ENCODE data around the gene ASMTL.
A peak's percentile ranks its signal among the peaks of the same experiment; 100 is the strongest.
"Not testable (repeated sequence)": the region's sequence is repeated elsewhere in the genome, so short reads cannot be mapped to it uniquely, and the experiment has no call there.

ASMTL gene

DNA sequence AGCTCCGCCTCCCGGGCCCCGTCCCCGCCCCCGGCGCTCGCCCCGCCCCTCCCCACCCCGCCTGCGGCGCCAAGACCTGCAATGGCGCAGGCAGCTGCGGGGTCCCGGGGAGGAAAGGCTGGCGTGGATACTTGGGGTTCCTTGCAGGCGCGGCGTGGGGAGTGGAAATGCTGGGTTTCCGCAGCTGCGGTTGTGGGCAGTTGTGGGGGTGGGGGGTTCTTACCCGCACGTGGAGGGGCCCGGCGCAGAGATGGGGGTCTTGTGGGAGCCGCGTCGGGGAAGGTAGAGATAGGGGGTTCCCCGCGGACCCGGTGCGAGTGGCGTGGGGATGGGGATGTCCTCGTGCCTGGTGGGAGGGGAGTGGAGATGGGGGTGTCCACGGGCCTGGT lies 680 bp upstream of the ASMTL start:
- no peak for DNase-seq

DNA sequence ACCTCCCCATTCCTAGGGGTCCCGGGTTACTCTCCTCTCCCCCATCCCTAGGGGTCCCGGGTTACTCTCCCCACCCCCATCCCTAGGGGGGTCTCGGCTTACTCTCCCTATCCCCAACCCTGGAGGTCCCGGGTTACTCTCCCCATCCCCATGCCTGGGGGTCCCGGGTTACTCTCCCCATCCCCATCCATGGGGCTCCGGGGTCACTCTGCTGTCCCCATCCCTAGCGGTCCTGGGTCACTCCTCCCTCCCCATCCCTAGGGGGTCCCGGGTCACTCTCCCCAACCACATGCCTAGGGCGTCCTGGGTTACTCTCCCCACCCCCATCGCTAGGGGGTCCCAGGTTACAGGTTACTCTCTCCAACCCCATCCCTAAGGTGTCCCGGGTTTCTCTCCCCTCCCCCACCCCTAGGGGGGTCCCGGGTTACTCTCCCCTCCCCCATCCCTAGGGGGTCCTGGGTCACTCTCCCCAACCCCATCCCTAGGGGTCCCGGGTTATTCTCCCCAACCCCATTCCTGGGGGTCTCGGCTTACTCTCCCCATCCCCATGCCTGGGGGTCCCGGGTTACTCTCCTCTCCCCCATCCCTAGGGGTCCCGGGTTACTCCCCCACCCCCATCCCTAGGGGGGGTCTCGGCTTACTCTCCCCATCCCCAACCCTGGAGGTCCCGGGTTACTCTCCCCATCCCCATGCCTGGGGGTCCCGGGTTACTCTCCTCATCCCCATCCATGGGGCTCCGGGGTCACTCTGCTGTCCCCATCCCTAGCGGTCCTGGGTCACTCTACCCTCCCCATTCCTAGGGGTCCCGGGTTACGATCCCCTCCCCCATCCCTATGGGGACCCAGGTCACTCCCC lies 821 bp downstream of the ASMTL start:
- DNase-seq: no peak

DNA sequence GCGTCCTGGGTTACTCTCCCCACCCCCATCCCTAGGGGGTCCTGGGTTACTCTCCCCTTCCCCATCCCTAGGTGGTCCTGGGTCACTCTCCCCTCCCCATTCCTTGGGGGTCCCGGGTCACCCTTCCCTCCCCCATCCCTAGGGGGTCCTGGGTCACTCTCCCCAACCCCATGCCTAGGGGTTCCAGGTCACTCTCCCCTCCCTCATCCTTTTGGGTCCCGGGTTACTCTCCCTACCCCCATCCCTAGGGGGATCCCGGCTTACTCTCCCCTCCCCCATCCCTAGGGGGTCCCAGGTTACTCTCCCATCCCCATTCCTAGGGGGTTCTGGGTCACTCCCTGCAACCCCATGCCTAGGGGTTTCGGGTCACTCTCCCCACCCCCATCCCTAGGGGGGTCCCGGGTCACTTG lies 1.5 kb downstream of the ASMTL start:
- DNase-seq: no peak

DNA sequence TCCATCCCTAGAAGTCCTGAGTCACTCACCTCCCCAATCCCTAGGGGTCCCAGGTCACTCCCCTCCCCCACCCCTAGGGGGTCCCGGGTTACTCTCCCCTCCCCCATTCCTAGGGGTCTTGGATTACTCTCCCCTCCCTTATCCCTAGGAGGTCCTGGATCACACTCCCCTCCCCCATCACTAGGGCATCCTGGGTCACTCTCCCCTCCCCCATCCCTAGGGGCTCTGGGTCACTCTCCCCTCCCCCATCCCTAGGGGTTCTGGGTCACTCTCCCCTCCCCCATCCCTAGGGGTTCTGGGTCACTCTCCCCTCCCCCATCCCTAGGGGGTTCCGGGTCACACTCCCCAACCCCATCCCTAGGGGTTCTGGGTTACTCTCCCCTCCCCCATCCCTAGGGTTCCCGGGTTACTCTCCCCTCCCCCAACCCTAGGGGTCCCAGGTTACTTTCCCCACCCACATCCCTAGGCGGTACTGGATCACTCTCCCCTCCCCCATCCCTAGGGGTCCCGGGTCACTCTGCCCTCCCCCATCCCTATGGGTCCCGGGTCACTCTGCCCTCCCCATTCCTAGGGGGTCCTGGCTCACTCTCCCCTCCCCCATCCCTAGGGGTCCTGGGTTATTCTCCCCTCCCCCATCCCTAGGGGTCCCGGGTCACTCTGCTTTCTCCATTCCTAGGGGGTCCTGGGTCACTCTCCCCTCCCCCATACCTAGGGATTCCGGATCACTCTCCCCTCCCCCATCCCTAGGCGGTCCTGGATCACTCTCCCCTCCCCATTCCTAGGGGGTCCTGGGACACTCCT lies 2.1 kb downstream of the ASMTL start:
- DNase-seq: no peak

DNA sequence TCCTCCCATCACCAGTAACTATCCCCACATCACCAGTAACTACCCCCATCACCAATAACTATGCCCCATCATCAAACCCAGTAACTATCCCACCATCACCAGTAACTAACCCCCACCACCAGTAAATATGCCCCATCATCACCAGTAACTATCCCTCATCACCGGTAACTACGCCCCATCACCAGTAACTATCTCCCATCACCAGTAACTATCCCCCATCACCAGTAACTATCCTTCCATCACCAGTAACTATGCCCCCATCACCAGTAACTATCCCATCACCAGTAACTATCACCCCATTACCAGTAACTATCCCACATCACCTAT lies 2.9 kb downstream of the ASMTL start:
- no peak for DNase-seq

DNA sequence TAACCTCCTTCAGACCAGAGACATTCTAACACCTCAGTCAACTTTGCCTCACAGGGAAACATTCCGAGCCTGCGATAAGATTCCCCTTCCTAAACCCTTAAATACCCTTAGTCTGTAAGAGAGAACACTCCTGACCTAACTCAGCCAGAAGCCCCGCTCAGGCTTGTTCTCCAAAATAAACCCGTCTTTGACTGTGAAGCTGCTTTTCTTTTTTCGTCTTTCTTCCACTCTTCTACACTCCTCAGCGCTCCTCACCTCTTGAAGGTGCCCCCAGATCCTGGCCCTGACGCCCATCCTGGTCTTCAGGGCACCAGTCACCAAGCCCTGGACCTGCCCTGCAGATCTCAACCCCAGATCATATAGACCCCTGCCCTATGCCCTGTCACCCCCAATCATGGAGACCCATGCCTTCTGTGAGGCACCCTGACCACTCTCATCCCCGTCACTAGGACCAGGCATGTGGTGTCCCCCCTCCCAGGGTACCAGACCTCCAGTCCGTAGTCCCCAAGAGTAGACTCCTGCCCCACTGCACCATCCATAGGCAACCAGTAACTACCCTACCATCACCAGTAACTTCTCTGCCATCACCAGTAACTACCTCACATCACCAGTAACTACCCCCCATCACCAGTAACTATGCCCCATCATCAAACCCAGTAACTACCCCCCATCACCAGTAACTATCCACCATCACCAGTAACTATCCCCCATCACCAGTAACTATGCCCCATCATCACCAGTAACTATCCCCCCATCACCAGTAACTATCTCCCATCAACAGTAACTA lies 3.5 kb downstream of the ASMTL start:
- DNase-seq: no peak

DNA sequence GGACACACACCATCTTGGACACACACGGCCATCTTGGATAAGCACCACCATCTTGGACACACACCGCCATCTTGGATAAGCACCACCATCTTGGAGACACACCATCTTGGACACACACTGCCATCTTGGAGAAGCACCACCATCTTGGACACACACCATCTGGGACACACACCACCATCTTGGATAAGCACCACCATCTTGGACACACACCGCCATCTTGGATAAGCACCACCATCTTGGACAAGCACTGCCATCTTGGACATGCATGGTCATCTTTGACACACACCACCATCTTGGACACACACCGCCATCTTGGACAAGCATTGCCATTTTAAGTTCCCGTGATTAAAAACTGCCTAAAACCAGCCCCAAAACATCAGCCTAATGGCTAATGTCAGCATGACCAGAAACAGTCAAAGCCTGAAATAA lies 4.1 kb downstream of the ASMTL start:
- DNase-seq: not testable (repeated sequence)

DNA sequence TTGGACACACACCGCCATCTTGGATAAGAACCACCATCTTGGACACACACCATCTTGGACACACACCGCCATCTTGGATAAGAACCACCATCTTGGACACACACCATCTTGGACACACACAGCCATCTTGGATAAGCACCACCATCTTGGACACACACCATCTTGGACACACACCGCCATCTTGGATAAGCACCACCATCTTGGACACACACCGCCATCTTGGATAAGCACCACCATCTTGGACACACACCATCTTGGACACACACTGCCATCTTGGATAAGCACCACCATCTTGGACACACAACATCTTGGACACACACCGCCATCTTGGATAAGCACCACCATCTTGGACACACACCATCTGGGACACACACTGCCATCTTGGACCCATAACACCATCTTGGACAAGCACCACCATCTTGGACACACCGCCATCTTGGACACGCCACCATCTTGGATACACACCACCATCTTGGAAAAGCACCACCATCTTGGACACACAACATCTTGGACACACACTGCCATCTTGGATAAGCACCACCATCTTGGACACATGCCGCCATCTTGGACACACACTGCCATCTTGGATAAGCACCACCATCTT lies 4.6 kb downstream of the ASMTL start:
- DNase-seq: not testable (repeated sequence)

DNA sequence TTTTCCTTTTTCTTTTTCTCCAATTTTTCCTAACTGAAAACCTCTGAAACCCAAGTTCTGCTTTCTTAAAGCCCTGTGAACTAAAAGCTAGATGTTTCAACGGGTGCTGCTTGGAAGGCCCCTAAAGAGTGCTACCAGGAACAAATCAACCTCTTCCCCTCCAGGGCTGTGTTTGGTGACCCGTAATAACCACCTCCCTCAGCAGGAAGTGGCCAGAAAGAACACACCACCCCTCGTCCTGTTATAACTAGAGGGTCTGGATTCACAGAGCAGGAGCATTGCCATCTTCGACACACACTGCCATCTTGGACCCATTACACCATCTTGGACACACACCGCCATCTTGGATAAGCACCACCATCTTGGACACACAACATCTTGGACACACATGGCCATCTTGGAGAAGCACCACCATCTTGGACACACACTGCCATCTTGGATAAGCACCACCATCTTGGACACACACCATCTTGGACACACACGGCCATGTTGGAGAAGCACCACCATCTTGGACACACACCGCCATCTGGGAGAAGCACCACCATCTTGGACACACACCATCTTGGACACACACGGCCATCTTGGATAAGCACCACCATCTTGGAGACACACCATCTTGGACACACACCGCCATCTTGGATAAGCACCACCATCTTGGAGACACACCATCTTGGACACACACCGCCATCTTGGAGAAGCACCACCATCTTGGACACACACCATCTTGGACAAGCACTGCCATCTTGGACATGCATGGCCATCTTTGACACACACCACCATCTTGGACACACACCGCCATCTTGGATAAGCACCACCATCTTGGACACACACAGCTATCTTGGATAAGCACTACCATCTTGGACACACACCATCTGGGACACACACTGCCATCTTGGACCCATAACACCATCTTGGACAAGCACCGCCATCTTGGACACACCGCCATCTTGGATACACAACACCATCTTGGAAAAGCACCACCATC lies 5.4 kb downstream of the ASMTL start:
- DNase-seq: peak; percentile 55

DNA sequence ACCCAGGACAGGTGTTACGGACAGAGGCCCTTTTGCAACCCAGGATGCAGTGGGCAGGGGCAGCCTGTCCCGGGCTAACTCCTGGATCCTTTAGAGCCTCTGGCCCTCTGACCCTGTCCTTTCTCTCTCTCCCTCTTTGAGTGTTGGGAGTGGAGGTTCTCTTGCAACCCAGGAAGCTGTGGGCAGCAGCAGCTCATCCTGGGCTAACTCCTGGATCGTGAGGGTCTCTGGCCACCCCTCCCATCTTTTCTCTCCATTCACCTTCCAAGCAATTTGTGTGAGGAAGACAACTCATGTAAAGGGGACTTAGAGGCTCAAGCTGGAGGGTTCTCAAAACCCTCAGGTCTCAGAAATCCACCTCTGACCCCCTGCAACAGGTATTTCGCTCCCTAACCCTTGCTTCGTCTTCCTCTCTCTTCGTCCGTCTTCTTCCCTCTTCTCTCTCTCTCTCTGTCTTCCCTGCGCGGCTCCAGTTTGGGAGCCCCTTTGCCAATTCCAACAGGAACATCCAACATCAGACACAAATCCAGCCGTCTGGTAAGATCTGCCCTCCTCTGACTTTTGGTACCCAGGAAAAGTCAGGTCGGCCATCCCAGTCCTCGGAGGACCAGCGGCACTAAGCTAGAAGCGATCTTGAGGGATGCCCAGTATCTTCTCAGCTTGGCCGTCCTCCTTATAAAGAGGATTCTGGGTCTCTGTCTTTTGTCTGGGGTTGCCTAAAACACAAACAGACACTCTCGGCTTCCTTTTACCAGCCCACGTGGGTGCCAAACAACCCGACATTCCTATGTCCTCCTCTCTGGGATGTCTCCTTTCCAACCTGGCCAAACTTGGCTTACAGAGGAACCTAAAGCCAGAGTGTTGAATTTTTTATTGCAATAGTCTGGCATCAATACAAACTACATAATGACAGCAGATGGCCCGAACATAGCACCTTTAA lies 7.9 kb downstream of the ASMTL start:
- DNase-seq: no peak

DNA sequence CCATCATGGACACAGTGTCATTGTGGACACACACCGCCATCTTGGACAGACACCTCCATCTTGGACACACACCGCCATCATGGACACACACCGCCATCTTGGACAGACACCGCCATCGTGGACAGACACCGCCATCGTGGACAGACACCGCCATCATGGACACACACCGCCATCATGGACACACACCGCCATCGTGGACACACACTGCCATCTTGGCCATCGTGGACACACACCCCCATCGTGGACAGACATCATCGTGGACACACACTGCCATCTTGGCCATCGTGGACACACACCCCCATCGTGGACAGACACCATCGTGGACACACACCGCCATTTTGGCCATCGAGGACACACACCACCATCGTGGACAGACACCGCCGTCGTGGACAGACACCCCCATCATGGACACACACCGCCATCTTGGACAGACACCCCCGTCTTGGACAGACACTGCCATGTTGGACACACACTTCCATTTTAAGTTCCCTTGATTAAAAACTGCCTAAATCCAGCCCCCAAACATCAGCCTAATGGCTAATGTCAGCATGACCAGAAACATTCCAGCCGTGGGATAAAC lies 9.1 kb downstream of the ASMTL start:
- no peak for DNase-seq

DNA sequence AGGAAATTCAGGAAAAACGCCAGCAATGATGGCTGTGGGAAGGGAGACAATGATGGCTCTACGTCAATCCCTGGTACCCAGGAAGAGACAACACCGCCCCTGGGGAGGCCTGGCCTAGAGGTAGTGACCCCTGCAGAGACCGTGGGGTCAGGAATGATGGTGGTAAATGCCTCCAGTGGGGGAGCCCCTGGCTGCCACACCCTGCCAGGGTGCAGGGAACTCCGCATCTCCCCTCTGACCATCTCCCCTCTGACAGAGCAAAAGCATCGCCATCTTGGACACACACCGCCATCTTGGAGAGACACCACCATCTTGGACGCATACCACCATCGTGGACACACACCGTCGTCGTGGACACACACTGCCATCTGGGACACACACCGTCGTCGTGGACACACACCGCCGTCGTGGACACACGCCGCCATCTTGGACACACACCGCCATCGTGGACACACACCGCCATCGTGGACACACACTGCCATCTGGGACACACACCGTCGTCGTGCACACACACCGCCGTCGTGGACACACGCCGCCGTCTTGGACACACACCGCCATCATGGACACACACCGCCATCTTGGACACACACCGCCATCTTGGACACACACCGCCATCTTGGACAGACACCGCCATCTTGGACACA lies 9.9 kb downstream of the ASMTL start:
- DNase-seq: no peak

DNA sequence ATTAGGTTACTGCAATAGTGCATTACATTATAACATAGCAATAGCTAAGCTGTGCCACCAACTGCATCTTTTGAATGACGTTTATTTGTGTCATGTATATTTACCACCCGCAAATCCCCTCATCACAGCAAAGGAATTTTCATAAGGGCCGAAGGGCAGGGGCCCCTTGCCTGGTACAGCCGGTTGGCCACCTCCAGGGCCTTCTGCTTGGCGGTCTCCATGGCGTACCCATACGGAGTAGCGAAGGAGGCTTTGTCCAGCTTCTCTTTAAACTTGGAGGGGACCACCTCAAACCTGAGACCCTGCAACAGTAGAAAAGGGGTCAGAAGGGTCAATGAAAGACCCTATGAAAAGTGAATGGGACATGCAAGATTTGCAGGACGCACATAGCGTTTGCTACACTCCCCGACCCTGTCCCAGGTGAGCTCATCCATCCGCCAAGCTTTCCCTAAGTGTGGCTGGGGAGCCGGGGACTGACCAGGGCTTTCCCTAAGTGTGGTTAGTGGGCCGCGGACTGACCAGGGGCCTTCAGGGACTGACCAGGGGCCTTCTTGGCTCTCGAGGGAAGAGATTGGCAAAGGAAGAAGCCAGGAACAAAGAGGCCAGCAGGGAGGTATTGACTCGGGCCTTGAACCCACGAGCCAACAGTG lies 10.6 kb downstream of the ASMTL start:
- no peak for DNase-seq

DNA sequence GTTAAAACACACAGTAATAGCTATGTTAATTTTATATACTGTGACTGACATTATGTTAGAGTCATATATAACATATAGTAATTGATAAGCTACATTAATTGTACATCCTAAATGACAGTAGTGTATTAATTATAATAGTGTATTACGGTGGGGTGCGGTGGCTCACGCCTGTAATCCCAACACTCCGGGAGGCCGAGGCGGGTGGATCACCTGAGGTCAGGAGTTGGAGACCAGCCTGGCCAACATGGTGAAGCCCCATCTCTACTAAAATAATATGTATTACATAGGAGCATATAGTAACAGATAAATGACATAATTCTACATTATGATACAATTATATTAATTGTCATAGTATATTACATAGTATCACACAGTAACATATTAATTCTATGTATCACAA lies 12.2 kb downstream of the ASMTL start:
- no peak for DNase-seq

DNA sequence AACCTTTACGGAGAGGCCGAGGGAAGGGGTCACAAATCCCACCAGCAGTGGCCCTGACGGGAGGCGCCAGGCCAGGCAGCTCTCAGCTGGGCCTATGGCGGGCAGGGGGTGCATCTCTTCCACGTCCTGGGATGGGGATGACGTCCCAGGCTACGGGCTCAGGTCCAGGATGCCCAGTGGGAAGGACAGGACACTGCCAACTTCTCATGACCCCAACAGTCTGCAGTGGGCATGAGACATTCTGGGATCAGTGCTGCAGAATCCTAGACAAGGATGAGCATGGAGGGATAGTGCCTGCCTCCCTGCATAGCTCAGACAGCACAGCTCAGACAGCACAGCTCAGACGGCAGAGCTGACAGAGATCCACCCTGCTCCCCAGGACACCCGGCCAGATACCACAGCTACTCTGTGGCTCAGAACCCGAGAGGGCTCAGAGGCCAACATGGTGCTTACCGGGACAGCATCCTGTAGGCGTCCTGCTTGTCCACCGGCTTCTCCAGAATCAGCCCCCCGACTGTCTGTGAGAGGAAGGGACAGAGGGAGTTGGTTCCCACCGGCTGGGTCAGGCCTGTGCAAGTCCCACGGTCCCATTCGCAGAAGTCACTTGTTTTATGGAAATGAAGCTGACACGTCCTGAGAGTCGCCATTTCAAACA lies 17.3 kb downstream of the ASMTL start:
- DNase-seq: no peak

DNA sequence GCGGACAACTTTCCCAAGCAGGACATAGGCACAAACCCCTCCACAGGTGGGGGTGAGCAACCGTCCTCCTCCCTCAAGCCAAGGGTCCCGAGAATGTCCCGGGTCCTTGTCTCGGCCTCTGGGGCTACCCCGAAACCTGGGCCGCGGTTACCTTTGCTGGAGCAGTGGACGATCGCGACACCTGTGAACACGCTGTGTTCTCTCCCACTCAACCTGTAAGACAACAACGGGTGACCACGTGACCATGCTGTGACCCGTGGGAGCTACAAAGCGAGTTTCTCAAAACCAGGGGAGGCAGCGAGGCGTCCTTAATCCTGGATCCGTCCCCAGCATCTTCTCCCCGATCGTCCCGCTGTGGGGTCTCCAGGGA lies 17.9 kb downstream of the ASMTL start:
- DNase-seq: no peak

DNA sequence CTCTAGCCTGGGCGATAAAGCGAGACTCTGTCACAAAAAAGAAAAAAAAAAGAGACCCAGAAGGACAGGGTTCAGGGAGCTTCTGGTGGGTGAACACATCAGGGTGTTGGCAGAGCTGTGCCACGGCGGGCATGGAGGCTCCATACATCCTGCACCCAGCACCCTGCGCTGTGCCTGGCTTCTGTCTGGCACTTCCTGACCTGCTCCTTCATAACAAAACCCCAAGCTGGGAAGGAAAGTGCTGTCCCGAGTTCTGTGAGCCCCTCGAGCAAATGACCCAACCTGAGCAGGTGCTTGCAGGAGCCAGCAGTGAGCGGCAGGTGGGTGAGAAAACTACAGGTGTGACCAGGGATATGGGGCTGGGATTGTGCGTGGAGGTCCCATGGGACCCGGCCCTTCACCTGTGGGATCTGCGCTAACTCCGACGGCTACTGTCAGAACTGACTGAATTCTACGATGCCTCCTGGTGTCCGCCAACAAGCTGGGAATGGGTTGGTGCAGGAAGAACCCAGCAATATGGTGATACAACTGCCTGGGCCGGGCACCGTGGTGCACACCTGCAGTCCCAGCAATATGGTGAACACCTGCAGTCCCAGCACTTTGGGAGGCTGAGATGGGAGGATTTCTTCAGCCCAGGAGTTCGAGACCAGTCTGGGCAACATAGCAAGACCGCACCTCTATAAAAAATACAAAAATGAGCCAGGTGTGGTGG lies 18.9 kb downstream of the ASMTL start:
- no peak for DNase-seq

DNA sequence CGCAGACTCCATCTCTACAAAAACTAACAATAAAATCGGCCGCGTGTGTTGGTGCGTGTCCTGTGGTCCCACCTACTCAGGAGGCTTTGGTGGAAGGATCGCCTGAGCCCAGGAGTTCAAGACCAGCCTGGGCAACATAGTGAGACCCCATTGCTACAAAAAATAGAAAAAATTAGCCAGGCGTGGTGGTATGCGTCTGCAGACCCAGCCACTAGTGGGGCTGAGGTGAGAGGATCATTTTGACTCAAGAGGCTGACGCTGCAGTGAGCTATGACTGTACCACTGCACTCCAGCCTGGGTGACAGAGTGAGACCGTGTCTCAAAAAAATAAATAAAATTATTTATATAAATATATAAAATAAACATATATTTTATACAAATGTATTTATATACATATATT lies 22.3 kb downstream of the ASMTL start:
- no peak for DNase-seq
